ENCODE results near the gene FANCC.

DNA sequence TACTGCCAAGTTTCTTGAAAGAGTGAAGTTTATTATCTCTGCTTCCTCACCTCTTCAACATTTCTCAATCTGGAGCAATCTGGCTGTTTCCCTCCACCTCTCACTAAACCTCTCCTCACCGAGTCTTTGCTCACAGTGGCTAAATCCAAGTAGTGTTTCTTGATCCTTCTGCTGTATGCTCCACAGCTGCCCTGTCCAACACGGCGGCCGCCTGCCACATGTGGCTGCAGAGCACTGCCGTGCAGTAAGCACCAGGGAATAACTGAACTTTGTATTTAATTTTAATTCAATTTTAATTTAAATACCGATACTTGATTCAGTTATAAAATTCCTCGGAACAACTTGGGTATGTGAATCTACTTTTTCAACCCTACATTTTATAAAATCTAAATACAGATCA lies 80.2 kb downstream of the FANCC start:
- TF ChIP-seq, protein P1, sequence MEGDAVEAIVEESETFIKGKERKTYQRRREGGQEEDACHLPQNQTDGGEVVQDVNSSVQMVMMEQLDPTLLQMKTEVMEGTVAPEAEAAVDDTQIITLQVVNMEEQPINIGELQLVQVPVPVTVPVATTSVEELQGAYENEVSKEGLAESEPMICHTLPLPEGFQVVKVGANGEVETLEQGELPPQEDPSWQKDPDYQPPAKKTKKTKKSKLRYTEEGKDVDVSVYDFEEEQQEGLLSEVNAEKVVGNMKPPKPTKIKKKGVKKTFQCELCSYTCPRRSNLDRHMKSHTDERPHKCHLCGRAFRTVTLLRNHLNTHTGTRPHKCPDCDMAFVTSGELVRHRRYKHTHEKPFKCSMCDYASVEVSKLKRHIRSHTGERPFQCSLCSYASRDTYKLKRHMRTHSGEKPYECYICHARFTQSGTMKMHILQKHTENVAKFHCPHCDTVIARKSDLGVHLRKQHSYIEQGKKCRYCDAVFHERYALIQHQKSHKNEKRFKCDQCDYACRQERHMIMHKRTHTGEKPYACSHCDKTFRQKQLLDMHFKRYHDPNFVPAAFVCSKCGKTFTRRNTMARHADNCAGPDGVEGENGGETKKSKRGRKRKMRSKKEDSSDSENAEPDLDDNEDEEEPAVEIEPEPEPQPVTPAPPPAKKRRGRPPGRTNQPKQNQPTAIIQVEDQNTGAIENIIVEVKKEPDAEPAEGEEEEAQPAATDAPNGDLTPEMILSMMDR (IDR thresholded peaks at IDR 0.05; ENCODE audit: control extremely low read depth in 1 of 3, insufficient read depth in 1 of 3, low read depth in 1 of 3, low read length in 3 of 3): no peak
- TF ChIP-seq HDAC6 (IDR thresholded peaks at IDR 0.05; ENCODE audit: low read depth, low read length) (no peak), POLR2A (IDR thresholded peaks at IDR 0.05; ENCODE audit: control extremely low read depth in 1 of 2, low read depth in 2 of 2, low read length in 2 of 2) (no peak)
